Lung (tissue), 12 donors: ENCODE measurements around the gene FAXC. TPM values are rescaled to one million over a fixed set of nuclear protein-coding genes. Genes with fewer than 3 reads are reported as not detected.

Source experiments
- ATAC-seq: fragments of 200-7000 bp; cut with Tn5 transposase; one replicate; pipeline ENCODE4 v1.9.1; 2020; ENCODE audit warnings: moderate number of reproducible peaks; ENCODE audit not compliant: insufficient read depth, low FRiP score
- DNase-seq, 3 donors: peaks; one replicate each; pipeline ENCODE4 v3.0.0-alpha.2; 2013 to 2017
- H3K27ac ChIP-seq, 2 donors: one replicate each; pipeline ENCODE4 v1.5.1; 2013; ENCODE audit warnings: mild to moderate bottlenecking in 2 of 2, moderate library complexity in 2 of 2, control low read depth in 1 of 2, inconsistent platforms in 1 of 2, low read depth in 1 of 2, low read length in 1 of 2
- H3K27me3 ChIP-seq, 3 donors: one replicate each; pipeline ENCODE4 v1.5.1; 2013; ENCODE audit warnings: low read length in 2 of 3; ENCODE audit not compliant: control insufficient read depth in 3 of 3, insufficient read depth in 3 of 3
- H3K36me3 ChIP-seq, 4 donors: one replicate each; pipeline ENCODE4 v1.5.1; 2013; ENCODE audit warnings: low read length in 4 of 4, mild to moderate bottlenecking in 1 of 4, moderate library complexity in 1 of 4; ENCODE audit not compliant: control insufficient read depth in 4 of 4, insufficient read depth in 4 of 4
- H3K4me1 ChIP-seq, 5 donors: one replicate each; pipeline ENCODE4 v1.5.1; 2013; ENCODE audit warnings: low read length in 5 of 5, mild to moderate bottlenecking in 2 of 5, moderate library complexity in 1 of 5; ENCODE audit not compliant: control insufficient read depth in 5 of 5, insufficient read depth in 5 of 5
- H3K4me3 ChIP-seq: one replicate; pipeline ENCODE4 v1.5.1; 2013; ENCODE audit warnings: mild to moderate bottlenecking, control low read depth, moderate library complexity
- H3K9ac ChIP-seq, 2 donors: one replicate each; pipeline ENCODE4 v1.5.1; 2013; ENCODE audit warnings: low read length in 2 of 2, control low read depth in 1 of 2; ENCODE audit not compliant: insufficient read depth in 1 of 2
- H3K9me3 ChIP-seq, 4 donors: one replicate each; pipeline ENCODE4 v1.5.1; 2013; ENCODE audit warnings: low read length in 3 of 4, mild to moderate bottlenecking in 1 of 4, moderate library complexity in 1 of 4; ENCODE audit not compliant: control insufficient read depth in 4 of 4, insufficient read depth in 3 of 4
- WGBS, 2 donors: extraction: QIAGEN DNeasy Blood & Tissue Kit; methylation state at CpG; one replicate each; pipeline ENCODE4 v1.1.7; 2013; 5-methylcytosine and 5-hydroxymethylcytosine counted together
- polyA plus RNA-seq, 2 donors: library from polyadenylated mRNA; stranded (reverse); fragments of 200-250 nt; gene quantifications; one replicate each; pipeline ENCODE4 v1.2.1, GENCODE V29; 2013
- total RNA-seq, 2 donors: library from RNA; depleted of rRNA in 1 of 2; stranded (reverse); fragments of >200 nt in 1 of 2; gene quantifications; one replicate each; pipeline ENCODE4 v1.2.1, GENCODE V29; 2014 to 2021
- TF ChIP-seq, protein P1 (sequence below): IDR thresholded peaks from 2 replicates; pipeline ENCODE4 v1.5.1; 2012; ENCODE audit warnings: mild to moderate bottlenecking; ENCODE audit errors: control extremely low read depth, extremely low read depth
- donor health status: control.
- donor health status: control.
- donor health status: Bipolar disorder and iron deficiency.
- donor health status: healthy.
- donor health status: DM: yes; HTN: yes; CAD: no.

The FAXC gene
- total and polyA plus RNA-seq, 4 donors, result 1.1 to 5.9 (median 4.0) TPM

DNA sequence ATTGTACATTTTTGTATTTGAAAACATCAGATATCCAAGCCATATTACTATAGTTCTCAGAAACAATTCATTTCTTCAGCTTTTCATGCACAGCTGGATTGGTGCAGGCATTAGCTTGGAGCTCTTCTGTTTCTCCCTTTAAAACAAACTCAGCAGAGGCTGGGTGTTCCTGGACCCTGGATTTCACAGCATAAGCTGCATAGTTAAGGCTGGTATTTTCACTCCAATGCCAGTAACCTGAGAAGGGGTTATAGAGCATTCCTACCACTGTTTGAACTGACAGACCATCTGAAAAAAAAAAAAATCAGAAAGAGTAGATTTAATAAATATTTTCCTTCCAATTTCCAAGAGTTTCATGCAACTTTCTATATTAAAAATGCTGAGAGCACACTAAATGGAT, 20.1 kb upstream of the FAXC start:
- ATAC-seq (no peak), DNase-seq (no peak)
- H3K9me3 ChIP-seq, result no peaks in the 10 kb centered on the region
- TF ChIP-seq, protein P1, sequence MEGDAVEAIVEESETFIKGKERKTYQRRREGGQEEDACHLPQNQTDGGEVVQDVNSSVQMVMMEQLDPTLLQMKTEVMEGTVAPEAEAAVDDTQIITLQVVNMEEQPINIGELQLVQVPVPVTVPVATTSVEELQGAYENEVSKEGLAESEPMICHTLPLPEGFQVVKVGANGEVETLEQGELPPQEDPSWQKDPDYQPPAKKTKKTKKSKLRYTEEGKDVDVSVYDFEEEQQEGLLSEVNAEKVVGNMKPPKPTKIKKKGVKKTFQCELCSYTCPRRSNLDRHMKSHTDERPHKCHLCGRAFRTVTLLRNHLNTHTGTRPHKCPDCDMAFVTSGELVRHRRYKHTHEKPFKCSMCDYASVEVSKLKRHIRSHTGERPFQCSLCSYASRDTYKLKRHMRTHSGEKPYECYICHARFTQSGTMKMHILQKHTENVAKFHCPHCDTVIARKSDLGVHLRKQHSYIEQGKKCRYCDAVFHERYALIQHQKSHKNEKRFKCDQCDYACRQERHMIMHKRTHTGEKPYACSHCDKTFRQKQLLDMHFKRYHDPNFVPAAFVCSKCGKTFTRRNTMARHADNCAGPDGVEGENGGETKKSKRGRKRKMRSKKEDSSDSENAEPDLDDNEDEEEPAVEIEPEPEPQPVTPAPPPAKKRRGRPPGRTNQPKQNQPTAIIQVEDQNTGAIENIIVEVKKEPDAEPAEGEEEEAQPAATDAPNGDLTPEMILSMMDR, result no peak
- no peaks in the 10 kb centered on the region for H3K4me1 ChIP-seq
- H3K4me3 ChIP-seq, result no peak overlapping the region
- H3K36me3 ChIP-seq, result peaks cover 0 to 4% (median 0%) of the 10 kb centered on the region in 4 donors
- no peak overlapping the region for H3K9ac ChIP-seq
- H3K27me3 ChIP-seq, result no peaks in the 10 kb centered on the region
- H3K27ac ChIP-seq, result no peak overlapping the region

DNA sequence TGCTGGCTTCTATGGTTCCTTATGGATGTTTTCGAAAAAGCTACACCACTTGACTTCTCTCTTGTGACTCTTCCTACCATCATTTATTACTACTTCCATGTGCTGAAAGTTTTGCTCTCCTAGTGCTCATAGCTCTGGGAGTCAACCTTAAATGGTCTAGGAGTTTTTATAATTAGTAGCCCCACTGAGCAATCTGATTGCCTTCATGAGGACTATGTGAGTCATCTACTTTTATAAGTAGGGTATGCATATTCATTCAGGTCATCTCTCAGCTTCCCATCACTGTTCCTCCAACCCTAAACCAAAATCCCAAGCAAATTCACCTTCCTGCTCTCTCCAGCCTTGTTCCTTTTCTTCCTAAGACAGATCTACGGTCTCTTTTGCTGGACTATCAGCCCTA, 17.4 kb upstream of the FAXC start:
- DNase-seq (no peak), ATAC-seq (no peak)
- H3K9ac ChIP-seq, result no peak overlapping the region
- TF ChIP-seq, protein P1, result no peak
- WGBS, 2 donors, result 96 to 99% methylated on average over 2 of the region's 2 CpGs
- no peaks in the 10 kb centered on the region for H3K27me3 ChIP-seq
- no peaks in the 10 kb centered on the region for H3K4me1 ChIP-seq
- peaks cover 0 to 4% (median 0%) of the 10 kb centered on the region in 4 donors for H3K36me3 ChIP-seq
- no peaks in the 10 kb centered on the region for H3K9me3 ChIP-seq
- H3K4me3 ChIP-seq, result no peak overlapping the region
- H3K27ac ChIP-seq, result no peak overlapping the region

DNA sequence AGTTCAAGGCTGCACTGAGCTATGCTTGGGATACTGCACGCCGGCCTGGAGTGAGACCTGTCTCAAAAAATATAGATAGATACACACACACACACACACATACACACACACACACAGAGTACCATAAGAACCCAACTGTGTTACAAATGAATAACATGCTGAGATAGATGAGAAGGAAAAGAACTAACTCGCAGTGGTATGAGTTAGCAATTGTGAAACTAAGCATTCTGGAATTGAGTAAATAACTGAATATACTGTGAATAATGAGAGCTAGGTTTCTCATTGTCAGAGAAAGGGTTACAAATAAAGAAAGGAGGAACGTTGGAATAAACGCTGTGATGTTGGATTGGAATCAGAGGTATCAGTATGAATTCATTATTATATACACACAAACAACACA, 14.6 kb upstream of the FAXC start:
- 87 to 88% methylated on average over 5 of the region's 5 CpGs for WGBS, 2 donors
- TF ChIP-seq, protein P1, result no peak
- Histone ChIP-seq H3K9ac (no peak overlapping the region), H3K4me1 (no peaks in the 10 kb centered on the region), H3K27me3 (no peaks in the 10 kb centered on the region), H3K9me3 (no peaks in the 10 kb centered on the region), H3K4me3 (no peak overlapping the region), H3K36me3 (no peaks in the 10 kb centered on the region), H3K27ac (no peak overlapping the region)
- ATAC-seq (no peak), DNase-seq (no peak)

DNA sequence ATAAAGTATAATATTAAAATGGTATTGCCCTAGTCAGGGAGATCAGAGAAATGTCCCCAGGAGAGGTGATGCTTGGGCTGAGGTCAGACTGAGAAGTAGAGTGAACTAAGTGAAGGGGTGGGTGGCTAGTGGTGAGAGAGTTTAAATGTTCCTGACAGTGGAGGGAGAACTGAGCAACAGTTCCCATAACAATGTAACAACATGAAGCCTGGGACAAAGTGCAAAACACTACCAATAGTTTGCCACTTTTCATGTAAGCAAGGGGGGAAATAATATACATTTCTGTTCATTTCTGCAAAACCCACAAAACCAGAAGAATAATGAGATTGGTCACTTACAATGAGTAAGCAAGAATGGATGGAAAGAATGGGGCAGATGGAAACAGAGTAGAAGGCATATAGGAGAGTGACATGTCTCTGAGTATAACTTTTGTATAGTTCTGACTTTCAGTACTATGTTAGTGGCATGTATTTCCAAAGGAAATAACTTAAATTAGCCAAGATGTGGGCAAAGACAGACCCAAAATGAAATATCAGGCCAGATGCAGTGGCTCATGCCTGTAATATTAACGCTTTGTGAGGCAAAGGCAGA, 13.3 kb upstream of the FAXC start:
- ATAC-seq (no peak), DNase-seq (no peak)
- TF ChIP-seq, protein P1, result no peak
- H3K27me3 ChIP-seq, result no peaks in the 10 kb centered on the region
- WGBS, 2 donors, result 85 to 91% methylated on average over 1 of the region's 1 CpG
- no peak overlapping the region for H3K27ac ChIP-seq
- H3K4me1 ChIP-seq, result no peaks in the 10 kb centered on the region
- H3K4me3 ChIP-seq, result no peak overlapping the region
- no peak overlapping the region for H3K9ac ChIP-seq
- no peaks in the 10 kb centered on the region for H3K36me3 ChIP-seq
- H3K9me3 ChIP-seq, result no peaks in the 10 kb centered on the region
